K562 (cell line): ENCODE results near the gene QRFP. TPM values are rescaled to one million over a fixed set of nuclear protein-coding genes. Genes with fewer than 3 reads are reported as not detected.

Experiments
- ATAC-seq: fragments of 200-7000 bp; cut with Tn5 transposase; 3 replicates; pipeline ENCODE4 v1.9.1; 2020; ENCODE audit warnings: moderate library complexity
- BruUV-seq: library from RNA; stranded (reverse); fragments of 400-500 nt; replicated peaks from 2 replicates; lab custom pipeline; 2021; lab: Mats Ljungman, UMichigan
- CTCF ChIA-PET: fragments of 300-600 bp; formaldehyde crosslinking; extraction: SDS; loops from one replicate; lab custom pipeline; 2021; ENCODE audit warnings: low intra/inter-chr PET ratio; lab: Yijun Ruan, JAX
- POLR2A ChIA-PET: fragments of 300-600, 350-650 bp; sonication (Branson Sonifier 250); formaldehyde crosslinking; extraction: SDS; loops from one replicate; lab custom pipeline; 2021; ENCODE audit warnings: antibody characterized with exemption, inconsistent platforms; lab: Yijun Ruan, JAX
- DNase-seq, 4 experiments: peaks; one replicate each; pipeline versions ENCODE4 v3.0.0 to v3.0.0-alpha.2; 2011 to 2018; ENCODE audit warnings: low spot score in 3 of 4, mixed read lengths in 3 of 4; ENCODE audit errors: extremely low read depth in 1 of 4
- FAIRE-seq: peaks from 2 replicates; lab custom pipeline; 2011; peaks lifted over from hg19 to GRCh38; lab: Jason Lieb, UNC
- H2AFZ ChIP-seq: 2 replicates; pipeline ENCODE4 v1.6.0; 2011; ENCODE audit warnings: low read depth, low read length, control low read depth, inconsistent platforms
- H3K27ac ChIP-seq: fragments of 200-600 bp; 3 replicates; pipeline ENCODE4 v1.8.0; 2011; ENCODE audit warnings: low read depth, mild to moderate bottlenecking, control low read depth, inconsistent platforms, low read length, moderate library complexity, mixed read lengths; ENCODE audit errors: extremely low read depth
- H3K27me3 ChIP-seq, 2 experiments: fragments of 300-600 bp in 1 of 2; 2 replicates in 1 of 2; 3 replicates in 1 of 2; pipeline versions ENCODE4 v1.6.0 to v1.8.0; 2011; ENCODE audit warnings: inconsistent platforms in 2 of 2, low read length in 2 of 2, mild to moderate bottlenecking in 1 of 2, mixed read lengths in 1 of 2, moderate library complexity in 1 of 2; ENCODE audit not compliant: control insufficient read depth in 2 of 2, insufficient read depth in 2 of 2
- H3K36me3 ChIP-seq: fragments of 300-600 bp; 3 replicates; pipeline ENCODE4 v1.8.0; 2011; ENCODE audit warnings: mild to moderate bottlenecking, low read length, inconsistent platforms; ENCODE audit not compliant: control insufficient read depth, insufficient read depth
- H3K4me1 ChIP-seq, 2 experiments: fragments of 200-600 bp in 1 of 2; replicated peaks in 1 of 2; 2 replicates in 1 of 2; 3 replicates in 1 of 2; pipeline versions ENCODE4 v1.5.1 to v1.8.0; 2011; ENCODE audit warnings: inconsistent platforms in 2 of 2, low read length in 2 of 2, mild to moderate bottlenecking in 1 of 2, mixed read lengths in 1 of 2, moderate library complexity in 1 of 2; ENCODE audit not compliant: control insufficient read depth in 2 of 2, insufficient read depth in 2 of 2
- H3K4me2 ChIP-seq: 2 replicates; pipeline ENCODE4 v1.6.1; 2011; ENCODE audit warnings: low read length, control low read depth, inconsistent platforms, mixed read lengths; ENCODE audit not compliant: insufficient read depth
- H3K4me3 ChIP-seq: fragments of 200-600 bp; sonication (generic), shearing (Covaris generic); 2 replicates; pipeline ENCODE4 v1.5.1; 2016; ENCODE audit warnings: control low read depth, inconsistent platforms
- H3K79me2 ChIP-seq: fragments of 200-600 bp; 3 replicates; pipeline ENCODE4 v1.8.0; 2011; ENCODE audit warnings: low read length, inconsistent platforms; ENCODE audit not compliant: control insufficient read depth, insufficient read depth
- H3K9ac ChIP-seq, 2 experiments: 2 replicates each; pipeline versions ENCODE4 v1.6.0 to v1.6.1; 2011; ENCODE audit warnings: low read depth in 2 of 2, low read length in 2 of 2, control low read depth in 1 of 2, inconsistent platforms in 1 of 2, mild to moderate bottlenecking in 1 of 2, mixed read lengths in 1 of 2; ENCODE audit not compliant: insufficient read depth in 1 of 2
- H3K9me1 ChIP-seq: one replicate; pipeline ENCODE4 v1.6.0; 2011; ENCODE audit warnings: inconsistent platforms, mild to moderate bottlenecking, low read length, moderate library complexity; ENCODE audit not compliant: control insufficient read depth, insufficient read depth
- H3K9me3 ChIP-seq: replicated peaks from 2 replicates; pipeline ENCODE4 v1.5.1; 2011; ENCODE audit warnings: low read depth, low read length, inconsistent platforms; ENCODE audit not compliant: control insufficient read depth, insufficient read depth
- H4K20me1 ChIP-seq: replicated peaks from 2 replicates; pipeline ENCODE4 v1.6.1; 2011; ENCODE audit warnings: low read length, inconsistent platforms, mixed read lengths; ENCODE audit not compliant: control insufficient read depth, insufficient read depth
- ARNT ChIP-seq, 2 experiments: fragments of 450-650 bp; IDR thresholded peaks; 2 replicates each; pipeline ENCODE4 v1.6.1; 2016; ENCODE audit warnings: mild to moderate bottlenecking in 1 of 2
- BRF2 ChIP-seq: IDR thresholded peaks from 3 replicates; pipeline ENCODE4 v1.6.1; 2011; ENCODE audit warnings: borderline replicate concordance, mild to moderate bottlenecking; ENCODE audit not compliant: insufficient read length, insufficient read depth
- CBX1 ChIP-seq: sonication (generic); IDR thresholded peaks from 2 replicates; pipeline ENCODE4 v1.6.1; 2016; ENCODE audit warnings: antibody characterized with exemption, low read depth, mild to moderate bottlenecking
- E2F3 ChIP-seq: fragments of 250-450 bp; sonication (Bioruptor Pico); IDR thresholded peaks from 2 replicates; pipeline ENCODE4 v1.4.0; 2020; ENCODE audit warnings: mild to moderate bottlenecking
- FOXJ3 ChIP-seq: sonication (generic); formaldehyde crosslinking; IDR thresholded peaks from 2 replicates; pipeline ENCODE4 v1.4.0; 2020; ENCODE audit warnings: mild to moderate bottlenecking, missing genetic modification reagents
- MAFG ChIP-seq: fragments of 450-650 bp; conservative IDR thresholded peaks from 2 replicates; pipeline ENCODE4 v1.6.1; 2016; ENCODE audit warnings: missing genetic modification characterization, missing compliant biosample characterization
- MITF ChIP-seq: IDR thresholded peaks from 2 replicates; pipeline ENCODE4 v1.6.1; 2014; ENCODE audit warnings: antibody characterized with exemption
- NCOA6 ChIP-seq: fragments of 450-650 bp; IDR thresholded peaks from 2 replicates; pipeline ENCODE4 v1.6.1; 2017; ENCODE audit warnings: mild to moderate bottlenecking
- NELFE ChIP-seq: IDR thresholded peaks from 2 replicates; pipeline ENCODE4 v1.6.1; 2011; ENCODE audit warnings: mild to moderate bottlenecking; ENCODE audit not compliant: insufficient read depth, insufficient read length
- NFIX ChIP-seq: fragments of 250-450 bp; sonication (Bioruptor Pico); IDR thresholded peaks from 2 replicates; pipeline ENCODE4 v1.4.0; 2020; ENCODE audit warnings: low read depth, mild to moderate bottlenecking, moderate library complexity
- NONO ChIP-seq, 2 experiments: fragments of 200-400 bp in 1 of 2; fragments of 450-650 bp in 1 of 2; formaldehyde crosslinking in 1 of 2; IDR thresholded peaks; 2 replicates each; pipeline ENCODE4 v1.6.1; 2017; ENCODE audit warnings: low read depth in 2 of 2, mild to moderate bottlenecking in 2 of 2, moderate library complexity in 2 of 2, low read length in 1 of 2
- SRSF9 ChIP-seq: fragments of 200-400 bp; formaldehyde crosslinking; IDR thresholded peaks from 2 replicates; pipeline ENCODE4 v1.6.1; 2017; ENCODE audit warnings: low read depth, low read length, borderline replicate concordance
- ZFX ChIP-seq: sonication (generic); formaldehyde crosslinking; IDR thresholded peaks from 2 replicates; pipeline ENCODE4 v1.8.0; 2022; ENCODE audit warnings: mild to moderate bottlenecking, missing genetic modification reagents, moderate library complexity
- ZNF184 ChIP-seq: sonication (generic); formaldehyde crosslinking; IDR thresholded peaks from 2 replicates; pipeline ENCODE4 v1.5.0; 2020; ENCODE audit warnings: missing genetic modification reagents
- ZNF197 ChIP-seq: fragments of 200-800 bp; sonication (Bioruptor generic); IDR thresholded peaks from 2 replicates; pipeline ENCODE4 v1.6.1; 2016; ENCODE audit warnings: low read depth, missing genetic modification characterization, missing compliant biosample characterization
- ZNF561 ChIP-seq: fragments of 450-650 bp; formaldehyde crosslinking; conservative IDR thresholded peaks from 2 replicates; pipeline ENCODE4 v1.4.0; 2020; ENCODE audit warnings: mild to moderate bottlenecking, moderate library complexity
- ZNF57 ChIP-seq: fragments of 450-650 bp; formaldehyde crosslinking; IDR thresholded peaks from 2 replicates; pipeline ENCODE4 v1.4.0; 2020; ENCODE audit warnings: mild to moderate bottlenecking, moderate library complexity
- WGBS: fragments of 100-300 bp; shearing (Covaris generic); methylation state at CpG from one replicate; pipeline ENCODE4 v1.1.6; 2016; ENCODE audit warnings: low coverage, mixed read lengths; ENCODE audit not compliant: insufficient coverage; ENCODE audit errors: missing lambda C conversion rate; 5-methylcytosine and 5-hydroxymethylcytosine counted together
- in situ Hi-C: fragments of 300-500 bp; cut with MboI; formaldehyde crosslinking; loops from 4 replicates; pipeline ENCODE4 v1.15.0; 2018; ENCODE audit warnings: inconsistent platforms, mixed read lengths
- intact Hi-C: fragments of 100-400 bp; cut with micrococcal nuclease; formaldehyde crosslinking; loops from 2 replicates; pipeline ENCODE4 v1.14.2; 2022
- polyA plus RNA-seq, 8 experiments: library from polyadenylated mRNA; depleted of rRNA in 4 of 8; stranded (reverse) in 5 of 8; unstranded in 3 of 8; fragments of >200 nt; fragmentation: Nextera tagmentation in 2 of 8; fragmentation: Illumina TruSeq in 1 of 8; extraction: Ambion mirVana in 2 of 8; extraction: Trizol in 1 of 8; gene quantifications; 2 replicates each; pipeline versions ENCODE4 v1.2.1 to v1.2.3, GENCODE V29; 2011 to 2014; ENCODE audit warnings: inconsistent platforms in 1 of 8, missing spikeins in 1 of 8
- total RNA-seq, 7 experiments: library from RNA; depleted of rRNA in 6 of 7; stranded (reverse); fragments of >200 nt in 6 of 7; fragmentation: Illumina TruSeq in 2 of 7; extraction: Trizol in 2 of 7; gene quantifications; 2 replicates each; pipeline versions ENCODE4 v1.2.1 to v1.2.3, GENCODE V29; 2011 to 2021; ENCODE audit warnings: low replicate concordance in 1 of 7
- TF ChIP-seq, protein P1 (sequence below): sonication (generic); IDR thresholded peaks from 2 replicates; pipeline ENCODE4 v1.6.1; 2016
- TF ChIP-seq, protein P2 (sequence below): fragments of 450-650 bp; IDR thresholded peaks from 2 replicates; pipeline ENCODE4 v1.6.1; 2016; ENCODE audit warnings: antibody characterized with exemption

The QRFP gene
- total and polyA plus RNA-seq, 9 of the 15 experiments (the other 6 are each of a cell fraction or from before 2014, with no cell fraction given): not detected

DNA sequence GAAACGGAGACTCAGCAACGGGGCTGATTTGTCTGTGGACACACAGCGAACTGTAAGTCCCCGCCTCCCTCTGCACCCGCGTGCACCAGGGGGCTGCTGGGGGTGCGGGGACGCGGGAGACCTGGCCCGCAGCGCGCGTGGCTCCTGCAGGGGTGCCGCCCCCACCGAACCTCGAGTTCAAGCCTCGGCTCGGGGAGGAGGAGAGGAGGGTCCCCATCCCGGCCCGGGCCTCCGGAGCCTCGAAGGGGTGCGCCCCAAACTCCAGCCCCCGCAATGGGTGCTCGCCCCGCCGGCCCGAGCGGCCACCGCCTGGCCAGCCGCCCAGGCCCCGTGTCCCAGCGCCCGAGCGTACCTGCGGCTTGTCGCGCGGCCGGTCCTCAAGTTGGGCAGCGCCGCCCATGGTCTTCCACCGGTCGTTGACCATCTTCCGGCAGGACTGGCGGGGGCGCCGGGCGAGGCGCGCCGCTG is 41.6 kb upstream of the QRFP start:
- Histone ChIP-seq H3K27ac (no peak overlapping the region), H3K4me1 (peaks cover 0 to 42% of the 10 kb centered on the region in 2 experiments; a peak in 3 of 5 replicates), H3K4me2 (no peak overlapping the region; the same call in 1 of the 2 replicates), H4K20me1 (peaks cover 74% of the 10 kb centered on the region), H3K9me3 (no peaks in the 10 kb centered on the region), H3K9me1 (peaks cover 6% of the 10 kb centered on the region), H3K36me3 (no peaks in the 10 kb centered on the region), H3K79me2 (no peaks in the 10 kb centered on the region), H3K27me3 (peaks cover 70 to 94% of the 10 kb centered on the region in 2 experiments), H2AFZ (no peak overlapping the region), H3K4me3 (peak overlapping the region; percentile 41; the same call in 1 of the 2 replicates), H3K9ac (no peak overlapping the region)
- no peak for TF ChIP-seq NCOA6
- no peak for TF ChIP-seq CBX1
- no peak for TF ChIP-seq SRSF9
- TF ChIP-seq NELFE: no peak
- no peak for TF ChIP-seq NONO (IDR thresholded peaks at IDR 0.05; ENCODE audit: low read depth in 2 of 2, low read length in 1 of 2)
- no peak for TF ChIP-seq ZFX (CRISPR knock-in tag)
- TF ChIP-seq, protein P1, sequence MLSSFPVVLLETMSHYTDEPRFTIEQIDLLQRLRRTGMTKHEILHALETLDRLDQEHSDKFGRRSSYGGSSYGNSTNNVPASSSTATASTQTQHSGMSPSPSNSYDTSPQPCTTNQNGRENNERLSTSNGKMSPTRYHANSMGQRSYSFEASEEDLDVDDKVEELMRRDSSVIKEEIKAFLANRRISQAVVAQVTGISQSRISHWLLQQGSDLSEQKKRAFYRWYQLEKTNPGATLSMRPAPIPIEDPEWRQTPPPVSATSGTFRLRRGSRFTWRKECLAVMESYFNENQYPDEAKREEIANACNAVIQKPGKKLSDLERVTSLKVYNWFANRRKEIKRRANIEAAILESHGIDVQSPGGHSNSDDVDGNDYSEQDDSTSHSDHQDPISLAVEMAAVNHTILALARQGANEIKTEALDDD: no peak
- no peak for TF ChIP-seq NFIX (CRISPR knock-in tag)
- TF ChIP-seq, protein P2, sequence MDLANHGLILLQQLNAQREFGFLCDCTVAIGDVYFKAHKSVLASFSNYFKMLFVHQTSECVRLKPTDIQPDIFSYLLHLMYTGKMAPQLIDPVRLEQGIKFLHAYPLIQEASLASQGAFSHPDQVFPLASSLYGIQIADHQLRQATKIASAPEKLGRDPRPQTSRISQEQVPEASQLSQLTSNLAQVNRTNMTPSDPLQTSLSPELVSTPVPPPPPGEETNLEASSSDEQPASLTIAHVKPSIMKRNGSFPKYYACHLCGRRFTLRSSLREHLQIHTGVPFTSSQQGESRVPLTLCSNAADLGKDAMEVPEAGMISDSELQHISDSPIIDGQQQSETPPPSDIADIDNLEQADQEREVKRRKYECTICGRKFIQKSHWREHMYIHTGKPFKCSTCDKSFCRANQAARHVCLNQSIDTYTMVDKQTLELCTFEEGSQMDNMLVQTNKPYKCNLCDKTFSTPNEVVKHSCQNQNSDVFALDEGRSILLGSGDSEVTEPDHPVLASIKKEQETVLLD: no peak
- no peak for TF ChIP-seq ZNF184 (CRISPR knock-in tag)
- no peak for TF ChIP-seq MAFG (tag)
- no peak for TF ChIP-seq ZNF197
- TF ChIP-seq ZNF57 (CRISPR knock-in tag): no peak
- no peak for TF ChIP-seq ZNF561 (CRISPR knock-in tag)
- TF ChIP-seq BRF2: no peak
- no peak for TF ChIP-seq MITF
- TF ChIP-seq ARNT (IDR thresholded peaks at IDR 0.05): no peak
- no peak for TF ChIP-seq FOXJ3 (CRISPR knock-in tag)
- no peak for TF ChIP-seq E2F3 (CRISPR knock-in tag)
- BruUV-seq: no TSS peak
- in situ Hi-C loops: no loop called here
- intact Hi-C loops: no loop called here
- CTCF ChIA-PET: interaction anchor here (0.7 to 6.7 kb wide), 4 partner anchors 71 to 653 kb away, joined by 3 to 135 read pairs (median 3); no protein-coding TSS in a partner anchor
- ATAC-seq: no peak
- POLR2A ChIA-PET: interaction anchor here (7.3 to 26.8 kb wide), 2 partner anchors 7 to 26 kb away, joined by 93 to 582 read pairs; no protein-coding TSS in a partner anchor
- 26% methylated on average over 52 of the region's 52 CpGs for WGBS
- no peak for FAIRE-seq
- DNase-seq: no peak
